ENCODE results near the gene HCCS.

HCCS gene

DNA sequence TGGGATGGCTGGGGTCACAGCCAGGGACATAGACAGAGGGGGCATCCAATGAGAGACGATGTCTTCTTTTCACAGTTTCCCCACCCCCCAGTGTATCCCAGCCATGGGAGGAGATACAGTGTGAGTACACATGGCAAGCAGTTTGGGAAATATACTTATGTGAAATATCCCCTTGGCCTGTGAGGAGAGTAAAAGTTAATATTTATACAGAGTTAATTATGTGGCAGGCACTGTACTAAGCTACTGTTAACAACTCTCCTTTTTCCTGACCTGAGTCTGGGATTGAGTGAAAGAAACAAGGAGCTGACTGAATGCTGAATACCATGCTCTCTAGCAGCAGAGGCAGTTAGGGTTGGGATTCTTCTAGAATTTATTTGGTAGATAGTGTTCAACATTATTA lies 35.3 kb downstream of the HCCS start:
- no peak for DNase-seq (ENCODE audit: low read depth)
- no peak overlapping the region for H3K4me3 ChIP-seq (ENCODE audit: control insufficient read depth, low read depth, low read length)
- TF ChIP-seq, protein P1, sequence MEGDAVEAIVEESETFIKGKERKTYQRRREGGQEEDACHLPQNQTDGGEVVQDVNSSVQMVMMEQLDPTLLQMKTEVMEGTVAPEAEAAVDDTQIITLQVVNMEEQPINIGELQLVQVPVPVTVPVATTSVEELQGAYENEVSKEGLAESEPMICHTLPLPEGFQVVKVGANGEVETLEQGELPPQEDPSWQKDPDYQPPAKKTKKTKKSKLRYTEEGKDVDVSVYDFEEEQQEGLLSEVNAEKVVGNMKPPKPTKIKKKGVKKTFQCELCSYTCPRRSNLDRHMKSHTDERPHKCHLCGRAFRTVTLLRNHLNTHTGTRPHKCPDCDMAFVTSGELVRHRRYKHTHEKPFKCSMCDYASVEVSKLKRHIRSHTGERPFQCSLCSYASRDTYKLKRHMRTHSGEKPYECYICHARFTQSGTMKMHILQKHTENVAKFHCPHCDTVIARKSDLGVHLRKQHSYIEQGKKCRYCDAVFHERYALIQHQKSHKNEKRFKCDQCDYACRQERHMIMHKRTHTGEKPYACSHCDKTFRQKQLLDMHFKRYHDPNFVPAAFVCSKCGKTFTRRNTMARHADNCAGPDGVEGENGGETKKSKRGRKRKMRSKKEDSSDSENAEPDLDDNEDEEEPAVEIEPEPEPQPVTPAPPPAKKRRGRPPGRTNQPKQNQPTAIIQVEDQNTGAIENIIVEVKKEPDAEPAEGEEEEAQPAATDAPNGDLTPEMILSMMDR (IDR thresholded peaks at IDR 0.05; ENCODE audit: control insufficient read depth, insufficient read depth, low read depth, low read length, missing control alignments) = no peak

DNA sequence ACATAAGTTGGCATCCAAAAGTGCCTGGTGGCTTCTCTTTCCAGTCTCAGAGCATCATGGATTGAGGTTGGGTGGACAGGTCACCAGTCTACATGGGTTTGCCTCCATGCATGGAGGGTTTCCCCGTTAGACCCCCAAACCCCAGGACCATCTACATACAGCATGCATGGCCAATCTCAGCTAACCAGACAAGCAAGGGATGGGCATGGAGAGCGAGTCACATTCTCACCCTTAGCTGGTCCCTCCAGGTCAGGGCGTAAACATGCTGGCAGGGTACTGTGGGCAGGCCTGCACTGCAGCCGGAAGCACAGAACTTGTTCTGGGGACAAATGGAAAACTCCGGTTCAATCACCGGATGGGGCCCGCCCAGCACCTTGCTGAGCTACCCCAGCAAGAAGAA lies 37.3 kb downstream of the HCCS start:
- no peak for DNase-seq (ENCODE audit: low read depth)
- TF ChIP-seq, protein P1 (IDR thresholded peaks at IDR 0.05; ENCODE audit: control insufficient read depth, insufficient read depth, low read depth, low read length, missing control alignments) = no peak
- H3K4me3 ChIP-seq (ENCODE audit: control insufficient read depth, low read depth, low read length) = no peak overlapping the region

DNA sequence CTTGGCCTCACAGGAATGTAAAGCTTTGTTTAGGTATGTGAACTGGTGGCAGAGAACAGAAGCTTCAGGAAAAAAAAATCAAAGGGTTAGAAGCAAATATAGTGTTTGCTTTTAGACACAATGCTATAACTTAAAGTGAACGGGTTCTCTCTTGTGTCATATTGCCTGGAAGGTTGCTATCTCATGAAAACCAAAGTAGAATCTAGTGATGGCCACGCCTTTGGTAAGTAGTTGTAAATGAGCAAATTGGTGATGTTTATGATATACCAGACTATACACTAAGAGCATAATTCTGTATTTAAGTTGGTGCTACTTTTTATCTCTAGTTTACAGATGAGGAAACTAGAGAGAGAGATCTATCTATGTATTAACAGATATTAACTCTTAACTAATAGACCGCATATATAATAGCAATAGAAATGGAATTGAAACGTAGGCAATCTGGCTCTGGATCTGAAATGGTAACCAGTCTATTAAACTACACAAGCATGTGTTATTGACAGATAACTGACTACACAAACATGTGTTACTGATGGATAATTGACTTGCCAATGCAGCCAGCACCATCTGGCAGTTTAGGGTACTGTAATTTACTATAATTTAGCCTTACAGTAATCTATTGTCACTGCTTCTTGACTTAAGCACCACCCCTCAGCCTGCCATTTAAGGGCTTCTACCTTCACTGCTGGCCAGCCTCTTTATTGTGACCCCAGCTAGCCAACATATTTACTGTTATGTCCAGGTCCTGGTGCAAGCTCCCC lies 40.8 kb downstream of the HCCS start:
- no peak for DNase-seq (ENCODE audit: low read depth)
- TF ChIP-seq, protein P1 (IDR thresholded peaks at IDR 0.05; ENCODE audit: control insufficient read depth, insufficient read depth, low read depth, low read length, missing control alignments) = no peak
- no peak overlapping the region for H3K4me3 ChIP-seq (ENCODE audit: control insufficient read depth, low read depth, low read length)

DNA sequence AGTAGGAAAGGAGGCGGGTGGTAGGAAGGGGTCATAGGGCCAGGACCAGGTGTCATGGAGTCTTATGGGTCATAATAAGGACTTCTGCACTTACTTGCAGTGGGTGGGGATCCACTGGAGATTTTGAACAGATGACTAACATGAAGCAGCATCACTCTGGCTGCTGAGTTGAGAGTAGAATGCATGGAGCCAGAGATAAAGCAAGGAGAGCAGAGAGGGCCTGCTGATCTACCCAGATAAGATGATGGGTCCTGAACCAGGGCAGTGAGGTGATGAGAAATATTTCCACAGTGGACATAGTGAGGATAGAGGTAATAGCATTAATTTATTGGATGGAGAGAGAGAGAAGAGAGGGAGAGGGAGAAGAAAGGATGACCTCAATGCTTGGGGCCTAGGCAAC lies 48.0 kb downstream of the HCCS start:
- DNase-seq (ENCODE audit: low read depth) = no peak
- no peak overlapping the region for H3K4me3 ChIP-seq (ENCODE audit: control insufficient read depth, low read depth, low read length)
- TF ChIP-seq, protein P1 (IDR thresholded peaks at IDR 0.05; ENCODE audit: control insufficient read depth, insufficient read depth, low read depth, low read length, missing control alignments) = no peak

DNA sequence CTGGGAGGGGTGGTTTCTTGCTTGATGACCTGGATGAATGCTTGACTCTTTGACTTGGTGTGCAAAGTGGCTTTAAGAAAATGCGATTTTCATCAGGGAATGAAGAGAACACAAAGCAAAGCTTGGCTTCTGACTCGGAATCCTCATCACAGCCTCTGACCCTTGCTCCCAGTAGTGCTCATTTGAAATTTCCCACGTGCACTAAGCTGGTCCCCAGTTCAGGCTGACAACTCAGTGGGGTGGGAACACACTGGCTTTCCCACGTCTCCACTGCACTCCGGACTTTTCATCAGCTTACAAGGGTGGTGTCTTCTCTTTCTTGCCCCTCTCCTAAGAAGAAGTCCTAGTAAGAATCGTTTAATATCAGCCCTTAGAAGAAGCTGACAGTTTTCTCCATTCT lies 53.3 kb downstream of the HCCS start:
- DNase-seq (ENCODE audit: low read depth) = no peak
- TF ChIP-seq, protein P1 (IDR thresholded peaks at IDR 0.05; ENCODE audit: control insufficient read depth, insufficient read depth, low read depth, low read length, missing control alignments) = no peak
- H3K4me3 ChIP-seq (ENCODE audit: control insufficient read depth, low read depth, low read length) = no peak overlapping the region

DNA sequence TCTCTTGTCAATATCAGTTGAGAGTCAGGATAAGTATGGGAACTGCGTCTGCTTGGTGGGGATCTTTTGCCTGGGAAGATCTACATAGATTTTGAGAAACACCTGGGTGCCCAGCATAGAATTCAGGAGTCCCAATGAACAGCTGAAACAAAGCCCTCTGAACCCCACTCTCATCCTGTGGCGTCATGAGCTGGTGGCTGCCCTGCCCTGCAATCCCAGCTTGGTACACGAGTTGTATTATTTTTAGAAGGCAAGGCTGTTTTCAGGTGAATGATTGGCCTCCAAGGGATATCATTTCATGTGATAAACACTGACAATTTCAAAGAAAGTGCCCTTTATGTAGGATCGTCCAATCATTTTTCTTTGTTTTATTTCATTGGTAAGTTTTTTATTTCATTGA lies 60.8 kb downstream of the HCCS start:
- TF ChIP-seq, protein P1 (IDR thresholded peaks at IDR 0.05; ENCODE audit: control insufficient read depth, insufficient read depth, low read depth, low read length, missing control alignments) = no peak
- no peak for DNase-seq (ENCODE audit: low read depth)
- H3K4me3 ChIP-seq (ENCODE audit: control insufficient read depth, low read depth, low read length) = no peak overlapping the region

All from AG09309 (cell line).